T-helper 22 cell (primary cell): ENCODE measurements around the gene CARD16.
"Not testable (repeated sequence)": the region's sequence is repeated elsewhere in the genome, so short reads cannot be mapped to it uniquely, and the experiment has no call there.

Source experiments
- DNase-seq: peaks from one replicate; pipeline ENCODE4 v3.0.0-alpha.2; 2020; ENCODE audit warnings: low read depth

Gene CARD16

GRCh38 chr11:105049481-105049880 is 4.3 kb upstream of the CARD16 start:
- DNase-seq = no peak

- DNase-seq = no peak
Measured at GRCh38 chr11:105046898-105047579, 1.9 kb upstream of the CARD16 start.

- no peak for DNase-seq
Measured at GRCh38 chr11:105045676-105046296, 651 bp upstream of the CARD16 start.

GRCh38 chr11:105042178-105042577 is 3.0 kb downstream of the CARD16 start:
- no peak for DNase-seq

- no peak for DNase-seq
Measured at GRCh38 chr11:105040703-105041102, 4.4 kb downstream of the CARD16 start.

GRCh38 chr11:105034813-105035620 is 10.1 kb downstream of the CARD16 start, which contains the start of gene CASP1:
TSS of gene CASP1 (minus strand) at chr11:105035144. CDS start at chr11:105035113, 31 bp downstream.
- no peak for DNase-seq

- not testable (repeated sequence) for DNase-seq
Measured at GRCh38 chr11:105034388-105034787, 10.7 kb downstream of the CARD16 start.

GRCh38 chr11:105033781-105034180 is 11.4 kb downstream of the CARD16 start:
- DNase-seq = no peak

- no peak for DNase-seq
Measured at GRCh38 chr11:105033343-105033742, 11.8 kb downstream of the CARD16 start.

- no peak for DNase-seq
Measured at GRCh38 chr11:105032495-105032894, 12.6 kb downstream of the CARD16 start.

GRCh38 chr11:105027678-105028077 is 17.5 kb downstream of the CARD16 start:
- DNase-seq = no peak

GRCh38 chr11:105024394-105024793 is 20.7 kb downstream of the CARD16 start:
- DNase-seq = no peak

- DNase-seq = no peak
Measured at GRCh38 chr11:105023003-105023402, 22.1 kb downstream of the CARD16 start, which contains the start of gene CASP5. TSS of gene CASP5 (minus strand) at chr11:105023168. CDS start at chr11:105023136, 32 bp downstream.

- DNase-seq = no peak
Measured at GRCh38 chr11:105022527-105022926, 22.6 kb downstream of the CARD16 start.

GRCh38 chr11:105007463-105007862 is 37.7 kb downstream of the CARD16 start:
- DNase-seq = no peak

- no peak for DNase-seq
Measured at GRCh38 chr11:105005451-105005845, 39.7 kb downstream of the CARD16 start.

- DNase-seq = no peak
Measured at GRCh38 chr11:105004021-105004420, 41.1 kb downstream of the CARD16 start.

- no peak for DNase-seq
Measured at GRCh38 chr11:105003151-105003550, 42.0 kb downstream of the CARD16 start.

GRCh38 chr11:105000797-105001196 is 44.3 kb downstream of the CARD16 start:
- DNase-seq = no peak

- DNase-seq = no peak
Measured at GRCh38 chr11:105000167-105000566, 45.0 kb downstream of the CARD16 start.

- DNase-seq = no peak
Measured at GRCh38 chr11:104999721-105000120, 45.4 kb downstream of the CARD16 start.

- DNase-seq = no peak
Measured at GRCh38 chr11:104997288-104997687, 47.8 kb downstream of the CARD16 start.

- no peak for DNase-seq
Measured at GRCh38 chr11:104995001-104995408, 50.1 kb downstream of the CARD16 start.
